22Rv1 (cell line): ENCODE data around the gene SOX4.

ENCODE experiments used
- H3K27ac ChIP-seq: fragments of 450-650 bp; 2 replicates; pipeline ENCODE4 v1.5.1; 2017
- ZFX ChIP-seq: fragments of 450-650 bp; IDR thresholded peaks from 2 replicates; pipeline ENCODE4 v1.6.1; 2017; ENCODE audit warnings: antibody characterized with exemption, borderline replicate concordance
- TF ChIP-seq, protein P1 (sequence below): fragments of 450-650 bp; IDR thresholded peaks from 2 replicates; pipeline ENCODE4 v1.5.1; 2017; ENCODE audit warnings: mild to moderate bottlenecking

Gene SOX4

DNA sequence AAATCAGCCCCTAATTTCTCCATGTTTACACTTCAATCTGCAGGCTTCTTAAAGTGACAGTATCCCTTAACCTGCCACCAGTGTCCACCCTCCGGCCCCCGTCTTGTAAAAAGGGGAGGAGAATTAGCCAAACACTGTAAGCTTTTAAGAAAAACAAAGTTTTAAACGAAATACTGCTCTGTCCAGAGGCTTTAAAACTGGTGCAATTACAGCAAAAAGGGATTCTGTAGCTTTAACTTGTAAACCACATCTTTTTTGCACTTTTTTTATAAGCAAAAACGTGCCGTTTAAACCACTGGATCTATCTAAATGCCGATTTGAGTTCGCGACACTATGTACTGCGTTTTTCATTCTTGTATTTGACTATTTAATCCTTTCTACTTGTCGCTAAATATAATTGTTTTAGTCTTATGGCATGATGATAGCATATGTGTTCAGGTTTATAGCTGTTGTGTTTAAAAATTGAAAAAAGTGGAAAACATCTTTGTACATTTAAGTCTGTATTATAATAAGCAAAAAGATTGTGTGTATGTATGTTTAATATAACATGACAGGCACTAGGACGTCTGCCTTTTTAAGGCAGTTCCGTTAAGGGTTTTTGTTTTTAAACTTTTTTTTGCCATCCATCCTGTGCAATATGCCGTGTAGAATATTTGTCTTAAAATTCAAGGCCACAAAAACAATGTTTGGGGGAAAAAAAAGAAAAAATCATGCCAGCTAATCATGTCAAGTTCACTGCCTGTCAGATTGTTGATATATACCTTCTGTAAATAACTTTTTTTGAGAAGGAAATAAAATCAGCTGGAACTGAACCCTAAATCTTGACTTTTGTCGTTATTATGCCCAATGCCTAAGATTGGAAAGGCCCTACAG is 4.5 kb downstream of the SOX4 start:
- no peak for TF ChIP-seq ZFX
- TF ChIP-seq, protein P1, sequence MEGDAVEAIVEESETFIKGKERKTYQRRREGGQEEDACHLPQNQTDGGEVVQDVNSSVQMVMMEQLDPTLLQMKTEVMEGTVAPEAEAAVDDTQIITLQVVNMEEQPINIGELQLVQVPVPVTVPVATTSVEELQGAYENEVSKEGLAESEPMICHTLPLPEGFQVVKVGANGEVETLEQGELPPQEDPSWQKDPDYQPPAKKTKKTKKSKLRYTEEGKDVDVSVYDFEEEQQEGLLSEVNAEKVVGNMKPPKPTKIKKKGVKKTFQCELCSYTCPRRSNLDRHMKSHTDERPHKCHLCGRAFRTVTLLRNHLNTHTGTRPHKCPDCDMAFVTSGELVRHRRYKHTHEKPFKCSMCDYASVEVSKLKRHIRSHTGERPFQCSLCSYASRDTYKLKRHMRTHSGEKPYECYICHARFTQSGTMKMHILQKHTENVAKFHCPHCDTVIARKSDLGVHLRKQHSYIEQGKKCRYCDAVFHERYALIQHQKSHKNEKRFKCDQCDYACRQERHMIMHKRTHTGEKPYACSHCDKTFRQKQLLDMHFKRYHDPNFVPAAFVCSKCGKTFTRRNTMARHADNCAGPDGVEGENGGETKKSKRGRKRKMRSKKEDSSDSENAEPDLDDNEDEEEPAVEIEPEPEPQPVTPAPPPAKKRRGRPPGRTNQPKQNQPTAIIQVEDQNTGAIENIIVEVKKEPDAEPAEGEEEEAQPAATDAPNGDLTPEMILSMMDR: no peak
- no peak overlapping the region for H3K27ac ChIP-seq

DNA sequence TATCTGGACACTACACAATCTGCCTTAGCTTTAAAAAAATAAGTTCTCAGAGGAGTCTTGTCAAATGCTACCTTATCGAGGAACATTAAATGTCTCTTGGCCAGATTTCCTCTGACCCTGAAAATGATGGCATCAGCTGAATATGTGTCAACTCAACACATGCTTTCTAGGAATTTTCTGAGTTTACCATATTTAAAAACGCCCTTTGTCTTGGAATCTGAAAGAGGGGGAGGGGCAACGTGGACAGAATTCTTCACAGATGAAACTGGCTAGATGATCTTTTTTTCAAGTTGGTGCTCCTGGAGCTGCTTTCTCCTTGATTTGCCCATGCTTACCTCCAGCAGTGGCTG is 5.1 kb downstream of the SOX4 start:
- H3K27ac ChIP-seq: no peak overlapping the region
- TF ChIP-seq ZFX: no peak
- TF ChIP-seq, protein P1: no peak

DNA sequence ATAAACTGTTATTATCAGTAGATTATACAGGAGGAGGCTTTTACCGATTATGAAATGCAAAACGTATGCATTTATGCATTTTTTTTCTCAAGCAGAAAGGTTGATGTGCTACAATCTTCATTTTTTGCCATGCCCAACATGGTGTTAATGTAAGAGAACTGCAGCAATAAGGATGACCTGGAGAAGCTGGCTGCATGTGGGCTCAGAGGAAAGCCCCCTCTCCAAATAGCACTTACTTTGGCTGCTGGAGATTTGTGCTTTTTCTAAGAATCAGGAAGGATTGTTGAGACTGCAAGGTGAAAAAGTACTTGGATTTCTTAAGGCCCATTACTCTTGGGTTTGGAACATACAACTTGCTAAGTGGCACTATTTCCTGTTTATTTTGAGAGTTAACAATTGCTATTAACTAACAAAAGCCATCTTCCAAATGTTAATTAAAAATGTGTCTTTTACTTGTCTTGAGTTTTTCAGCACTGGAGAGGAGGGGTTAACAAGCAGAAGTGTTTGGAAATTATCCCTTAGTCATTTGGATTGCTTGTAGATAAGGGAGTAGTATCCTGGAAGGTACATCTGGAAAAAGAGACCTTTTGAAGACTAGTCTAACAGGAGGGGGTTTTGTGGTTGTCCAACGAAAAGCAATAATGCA is 5.6 kb downstream of the SOX4 start:
- no peak overlapping the region for H3K27ac ChIP-seq
- TF ChIP-seq, protein P1: no peak
- no peak for TF ChIP-seq ZFX

DNA sequence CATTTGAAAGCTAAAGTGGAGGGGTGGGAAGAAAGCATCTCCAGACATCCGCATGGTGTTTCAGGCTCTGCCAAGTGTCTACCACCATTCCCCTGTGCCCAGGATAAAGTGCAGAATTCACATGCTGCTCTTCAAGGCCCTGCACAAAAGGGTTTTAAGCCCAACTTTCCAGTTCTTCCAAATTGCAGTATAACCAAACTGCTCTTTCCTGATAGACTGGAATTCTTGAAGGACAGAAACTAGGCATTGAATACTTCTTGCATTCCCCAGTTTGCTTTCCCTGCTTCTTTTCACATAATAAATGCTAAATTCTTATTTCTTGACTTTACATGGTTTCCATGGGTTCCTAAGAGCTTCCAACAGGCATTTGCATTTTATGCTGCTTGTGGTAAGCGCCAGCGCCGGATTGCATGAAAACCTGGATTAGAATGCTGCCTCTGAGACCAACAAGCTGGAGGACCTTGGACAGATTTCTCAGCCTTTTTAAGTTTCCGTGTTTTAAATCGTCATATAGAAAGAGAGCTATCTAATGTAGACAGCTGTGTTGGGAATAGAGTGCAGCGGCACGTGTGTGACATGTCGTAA is 7.9 kb downstream of the SOX4 start:
- TF ChIP-seq, protein P1: no peak
- TF ChIP-seq ZFX: no peak
- no peak overlapping the region for H3K27ac ChIP-seq

DNA sequence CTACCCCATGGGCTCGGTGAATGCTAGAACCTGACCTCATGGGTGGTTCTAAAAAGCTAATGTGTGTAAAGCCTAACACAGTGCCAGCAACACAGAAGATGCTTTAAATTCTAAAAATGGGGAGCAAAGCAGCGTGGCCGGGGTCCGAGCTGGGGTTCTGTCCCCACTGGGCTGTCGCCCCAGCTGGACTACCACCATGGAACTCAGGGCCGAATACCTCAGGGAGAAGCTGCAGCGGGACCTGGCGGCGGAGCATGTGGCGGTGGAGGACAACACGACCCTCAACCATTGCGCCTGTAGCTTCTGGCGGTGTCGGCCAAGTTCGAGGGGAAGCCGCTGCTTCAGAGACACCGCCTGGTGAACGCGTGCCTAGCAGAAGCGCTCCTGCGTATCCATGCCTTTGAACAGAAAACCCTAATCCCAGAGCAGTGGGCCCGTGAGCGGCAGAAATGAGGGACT is 8.4 kb downstream of the SOX4 start:
- no peak for TF ChIP-seq ZFX
- TF ChIP-seq, protein P1: no peak
- no peak overlapping the region for H3K27ac ChIP-seq

DNA sequence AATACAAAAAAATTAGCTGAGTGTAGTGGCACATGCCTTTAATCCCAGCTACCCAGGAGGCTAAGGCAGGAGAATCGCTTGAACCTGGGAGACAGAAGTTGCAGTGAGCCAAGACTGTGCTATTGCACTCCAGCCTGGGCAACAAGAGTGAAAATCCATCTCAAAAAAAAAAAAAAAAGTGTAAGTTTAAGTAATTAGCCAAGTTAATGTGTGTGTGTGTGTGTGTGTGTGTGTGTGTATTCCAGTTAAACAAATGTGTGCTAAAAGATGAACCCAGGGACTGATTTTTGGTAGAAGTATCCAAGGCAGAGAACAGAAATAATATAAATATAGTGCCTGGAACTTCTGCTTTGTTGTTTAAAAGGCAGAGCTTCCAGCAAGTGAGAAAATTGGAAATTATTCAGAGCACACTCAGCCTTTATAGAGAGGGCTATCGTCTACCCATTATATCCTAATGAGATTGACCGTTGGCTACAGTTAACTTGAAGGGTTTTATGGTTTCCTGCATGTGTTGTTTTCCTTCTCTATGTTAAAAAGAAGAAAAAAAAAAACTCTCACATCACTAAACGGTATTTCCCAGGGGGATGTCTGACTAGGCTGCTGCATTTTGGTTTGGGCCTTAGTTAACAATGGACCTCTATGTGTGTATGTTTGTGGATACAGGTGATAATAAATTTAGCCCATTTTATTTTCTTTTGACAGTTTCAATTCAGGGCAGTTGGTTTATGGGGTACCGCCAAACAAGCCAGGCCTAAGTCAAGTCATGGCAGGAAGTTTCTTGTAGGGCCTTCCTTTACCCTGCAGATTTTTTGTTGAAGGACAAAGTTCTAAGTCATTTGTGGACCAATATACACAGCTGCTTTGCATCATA is 9.8 kb downstream of the SOX4 start:
- no peak overlapping the region for H3K27ac ChIP-seq
- TF ChIP-seq, protein P1: no peak
- TF ChIP-seq ZFX: no peak
